ENCODE results near the gene UQCC2. TPM values are rescaled to one million over a fixed set of nuclear protein-coding genes. Genes with fewer than 3 reads are reported as not detected.

UQCC2 gene
- total and polyA plus RNA-seq, 2 donors (not counting 1 experiment from before 2014, with no cell fraction given): 13.2 to 16.6 TPM

DNA sequence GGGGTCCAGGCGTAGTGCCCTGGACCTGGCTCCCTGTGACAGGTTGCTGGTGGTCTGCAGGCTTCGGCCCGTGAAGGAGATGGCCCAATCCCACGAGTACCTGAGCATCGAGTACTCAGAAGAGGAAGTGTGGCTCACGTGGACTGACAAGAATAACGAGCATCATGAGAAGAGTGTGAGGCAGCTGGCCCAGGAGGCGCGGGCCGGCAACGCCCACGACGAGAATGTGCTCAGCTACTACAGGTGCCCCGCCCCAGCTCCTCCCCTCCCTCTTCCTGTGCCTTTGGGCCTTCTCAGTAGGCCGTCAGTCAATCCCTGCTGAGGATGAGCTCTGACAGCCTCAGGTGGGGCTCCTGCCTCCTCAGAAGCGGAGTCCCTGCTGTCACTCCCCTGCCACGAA is 42.6 kb downstream of the UQCC2 start:
- Histone ChIP-seq H3K27me3 (replicated peaks in 1 of 4; ENCODE audit: control extremely low read depth in 1 of 4, control insufficient read depth in 3 of 4, insufficient read depth in 4 of 4, low read length in 3 of 4) (no peaks in the 10 kb centered on the region), H3K79me2 (ENCODE audit: control insufficient read depth, insufficient read depth, low read length) (no peaks in the 10 kb centered on the region), H3K36me3 (replicated peaks in 1 of 2; ENCODE audit: control extremely low read depth in 1 of 2, control insufficient read depth in 1 of 2, extremely low read depth in 1 of 2, insufficient read depth in 2 of 2, low read length in 1 of 2) (peaks cover 0 to 76% of the 10 kb centered on the region in 2 experiments), H3K9me3 (ENCODE audit: control extremely low read depth in 1 of 3, control insufficient read depth in 2 of 3, insufficient read depth in 1 of 3, low read length in 2 of 3) (peaks cover 0 to 3% (median 0%) of the 10 kb centered on the region in 3 donors), H4K20me1 (ENCODE audit: control insufficient read depth, insufficient read depth, low read length, poor library complexity, severe bottlenecking) (no peaks in the 10 kb centered on the region), H2AFZ (ENCODE audit: insufficient read depth, low read depth, low read length, poor library complexity, severe bottlenecking) (no peak overlapping the region), H3K9ac (ENCODE audit: low read length) (no peak overlapping the region), H3K4me2 (replicated peaks; ENCODE audit: low read depth, low read length, poor library complexity, severe bottlenecking) (no peak overlapping the region), H3K27ac (ENCODE audit: low read length in 2 of 2) (peak overlapping the region; percentile 37 to 53), H3K4me3 (ENCODE audit: control extremely low read depth in 1 of 5, extremely low read depth in 1 of 5, insufficient read depth in 1 of 5, low read depth in 2 of 5, low read length in 4 of 5) (no peak overlapping the region), H3K4me1 (ENCODE audit: control insufficient read depth in 2 of 2, insufficient read depth in 2 of 2, low read length in 2 of 2) (peaks cover 0 to 16% of the 10 kb centered on the region in 2 donors)
- DNase-seq (peak; percentile 76), ATAC-seq (ENCODE audit: low read depth) (peak; percentile 91)
- Mint-ChIP-seq H3K4me3 (no peak overlapping the region), H3K4me1 (peaks cover 13% of the 10 kb centered on the region), H3K9me3 (ENCODE audit: insufficient read depth) (no peaks in the 10 kb centered on the region), H3K27ac (peak overlapping the region; percentile 89), H3K27me3 (no peaks in the 10 kb centered on the region)
- intact Hi-C loops (cut with micrococcal nuclease): no loop called here
- WGBS (ENCODE audit: insufficient coverage): 79% methylated on average over 17 of the region's 17 CpGs
- ChIA-PET CTCF (interaction anchor here (0.7 to 2.6 kb wide), 6 partner anchors 26 to 88 kb away, joined by 3 to 18 read pairs (median 3); no protein-coding TSS in a partner anchor), POLR2A (interaction anchor here (0.6 kb wide), 1 partner anchor 9 kb away, joined by 3 read pairs; no protein-coding TSS in a partner anchor)
- TF ChIP-seq, protein P1, sequence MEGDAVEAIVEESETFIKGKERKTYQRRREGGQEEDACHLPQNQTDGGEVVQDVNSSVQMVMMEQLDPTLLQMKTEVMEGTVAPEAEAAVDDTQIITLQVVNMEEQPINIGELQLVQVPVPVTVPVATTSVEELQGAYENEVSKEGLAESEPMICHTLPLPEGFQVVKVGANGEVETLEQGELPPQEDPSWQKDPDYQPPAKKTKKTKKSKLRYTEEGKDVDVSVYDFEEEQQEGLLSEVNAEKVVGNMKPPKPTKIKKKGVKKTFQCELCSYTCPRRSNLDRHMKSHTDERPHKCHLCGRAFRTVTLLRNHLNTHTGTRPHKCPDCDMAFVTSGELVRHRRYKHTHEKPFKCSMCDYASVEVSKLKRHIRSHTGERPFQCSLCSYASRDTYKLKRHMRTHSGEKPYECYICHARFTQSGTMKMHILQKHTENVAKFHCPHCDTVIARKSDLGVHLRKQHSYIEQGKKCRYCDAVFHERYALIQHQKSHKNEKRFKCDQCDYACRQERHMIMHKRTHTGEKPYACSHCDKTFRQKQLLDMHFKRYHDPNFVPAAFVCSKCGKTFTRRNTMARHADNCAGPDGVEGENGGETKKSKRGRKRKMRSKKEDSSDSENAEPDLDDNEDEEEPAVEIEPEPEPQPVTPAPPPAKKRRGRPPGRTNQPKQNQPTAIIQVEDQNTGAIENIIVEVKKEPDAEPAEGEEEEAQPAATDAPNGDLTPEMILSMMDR (IDR thresholded peaks at IDR 0.05): no peak
- TF ChIP-seq EZH2 (IDR thresholded peaks at IDR 0.05; ENCODE audit: borderline replicate concordance, insufficient read depth, low read depth, low read length, poor library complexity, severe bottlenecking): no peak

DNA sequence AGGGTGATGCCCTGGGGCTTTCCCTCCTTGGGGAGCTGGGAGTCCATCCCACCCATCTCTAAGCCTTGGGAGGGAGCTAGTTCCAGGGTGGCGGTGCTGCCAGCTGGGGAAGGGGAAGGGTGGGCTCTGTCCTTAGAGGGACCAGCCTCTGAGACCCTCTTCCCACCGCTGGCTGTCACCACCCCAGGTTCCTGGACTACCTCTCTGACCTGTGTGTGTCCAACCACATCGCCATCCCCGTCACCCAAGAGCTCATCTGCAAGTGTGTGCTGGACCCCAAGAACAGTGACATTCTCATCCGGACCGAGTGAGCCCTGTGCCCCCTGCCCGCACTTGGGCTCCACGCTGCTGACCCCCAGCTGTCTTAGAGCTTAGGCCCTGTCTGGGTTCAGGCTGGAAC is 43.2 kb downstream of the UQCC2 start:
- H2AFZ ChIP-seq (ENCODE audit: insufficient read depth, low read depth, low read length, poor library complexity, severe bottlenecking): no peak overlapping the region
- no peak for ATAC-seq (ENCODE audit: low read depth)
- DNase-seq: no peak
- no peak overlapping the region for H3K9ac ChIP-seq (ENCODE audit: low read length)
- peaks cover 0 to 3% (median 0%) of the 10 kb centered on the region in 3 donors for H3K9me3 ChIP-seq (ENCODE audit: control extremely low read depth in 1 of 3, control insufficient read depth in 2 of 3, insufficient read depth in 1 of 3, low read length in 2 of 3)
- TF ChIP-seq EZH2 (IDR thresholded peaks at IDR 0.05; ENCODE audit: borderline replicate concordance, insufficient read depth, low read depth, low read length, poor library complexity, severe bottlenecking): no peak
- TF ChIP-seq, protein P1 (IDR thresholded peaks at IDR 0.05): no peak
- intact Hi-C loops (cut with micrococcal nuclease): no loop called here
- no peak overlapping the region for H3K4me3 ChIP-seq (ENCODE audit: control extremely low read depth in 1 of 5, extremely low read depth in 1 of 5, insufficient read depth in 1 of 5, low read depth in 2 of 5, low read length in 4 of 5)
- H3K79me2 ChIP-seq (ENCODE audit: control insufficient read depth, insufficient read depth, low read length): no peaks in the 10 kb centered on the region
- peaks cover 0 to 74% of the 10 kb centered on the region in 2 experiments for H3K36me3 ChIP-seq (replicated peaks in 1 of 2; ENCODE audit: control extremely low read depth in 1 of 2, control insufficient read depth in 1 of 2, extremely low read depth in 1 of 2, insufficient read depth in 2 of 2, low read length in 1 of 2)
- Mint-ChIP-seq H3K4me1 (peaks cover 13% of the 10 kb centered on the region), H3K9me3 (ENCODE audit: insufficient read depth) (no peaks in the 10 kb centered on the region), H3K27me3 (no peaks in the 10 kb centered on the region), H3K27ac (peak overlapping the region; percentile 89), H3K4me3 (no peak overlapping the region)
- peak overlapping the region; percentile 37 to 53 for H3K27ac ChIP-seq (ENCODE audit: low read length in 2 of 2)
- ChIA-PET CTCF (interaction anchor here (1.3 to 2.6 kb wide), 2 partner anchors 32 to 78 kb away, joined by 3 to 18 read pairs; no protein-coding TSS in a partner anchor), POLR2A (interaction anchor here (0.6 kb wide), 1 partner anchor 10 kb away, joined by 3 read pairs; no protein-coding TSS in a partner anchor)
- peaks cover 0 to 16% of the 10 kb centered on the region in 2 donors for H3K4me1 ChIP-seq (ENCODE audit: control insufficient read depth in 2 of 2, insufficient read depth in 2 of 2, low read length in 2 of 2)
- H3K27me3 ChIP-seq (replicated peaks in 1 of 4; ENCODE audit: control extremely low read depth in 1 of 4, control insufficient read depth in 3 of 4, insufficient read depth in 4 of 4, low read length in 3 of 4): no peaks in the 10 kb centered on the region
- H4K20me1 ChIP-seq (ENCODE audit: control insufficient read depth, insufficient read depth, low read length, poor library complexity, severe bottlenecking): no peaks in the 10 kb centered on the region
- no peak overlapping the region for H3K4me2 ChIP-seq (replicated peaks; ENCODE audit: low read depth, low read length, poor library complexity, severe bottlenecking)
- 97% methylated on average over 7 of the region's 8 CpGs for WGBS (ENCODE audit: insufficient coverage)

All from B cell (primary cell).